GM12878 (cell line): ENCODE results near the gene METTL8.

Source experiments
- BACH1 ChIP-seq: fragments of 450-650 bp; IDR thresholded peaks from 2 replicates; pipeline ENCODE4 v1.6.1; 2017; ENCODE audit warnings: mild to moderate bottlenecking, borderline replicate concordance
- BMI1 ChIP-seq: fragments of 450-650 bp; IDR thresholded peaks from 2 replicates; pipeline ENCODE4 v1.6.1; 2016; ENCODE audit warnings: mild to moderate bottlenecking, moderate library complexity, borderline replicate concordance
- CTCF ChIP-seq, 3 experiments: IDR thresholded peaks in 2 of 3; conservative IDR thresholded peaks in 1 of 3; 2 replicates each; pipeline ENCODE4 v1.5.1; 2011; ENCODE audit warnings: low read depth in 3 of 3, low read length in 3 of 3, mild to moderate bottlenecking in 3 of 3, control low read depth in 2 of 3, moderate library complexity in 2 of 3, inconsistent platforms in 1 of 3, mixed read lengths in 1 of 3; ENCODE audit not compliant: control insufficient read depth in 2 of 3, insufficient read depth in 1 of 3; ENCODE audit errors: extremely low read depth in 1 of 3
- JUNB ChIP-seq: IDR thresholded peaks from 2 replicates; pipeline ENCODE4 v1.6.1; 2016; ENCODE audit warnings: antibody characterized with exemption, mild to moderate bottlenecking
- MXI1 ChIP-seq: fragments of 150-350 bp; IDR thresholded peaks from 2 replicates; pipeline ENCODE4 v1.6.1; 2011; ENCODE audit warnings: low read depth, mild to moderate bottlenecking, inconsistent platforms, low read length, improper control_type of control experiment
- PAX5 ChIP-seq: IDR thresholded peaks from 2 replicates; pipeline ENCODE4 v1.6.1; 2011; ENCODE audit warnings: low read depth, low read length, borderline replicate concordance
- PBX3 ChIP-seq: IDR thresholded peaks from 2 replicates; pipeline ENCODE4 v1.6.1; 2011; ENCODE audit warnings: mild to moderate bottlenecking, low read depth, low read length, moderate library complexity; ENCODE audit not compliant: insufficient replicate concordance
- RELA ChIP-seq: fragments of 450-650 bp; IDR thresholded peaks from 2 replicates; pipeline ENCODE4 v1.8.0; 2014; ENCODE audit warnings: borderline replicate concordance; ENCODE audit not compliant: partially characterized antibody
- REST ChIP-seq: IDR thresholded peaks from 2 replicates; pipeline ENCODE4 v1.6.1; 2012; ENCODE audit warnings: mild to moderate bottlenecking, low read depth, low read length
- SMAD5 ChIP-seq: IDR thresholded peaks from 2 replicates; pipeline ENCODE4 v1.6.1; 2016; ENCODE audit warnings: antibody characterized with exemption, low read depth
- SMC3 ChIP-seq: IDR thresholded peaks from 2 replicates; pipeline ENCODE4 v1.6.1; 2011; ENCODE audit warnings: low read length, improper control_type of control experiment, borderline replicate concordance
- SUZ12 ChIP-seq: fragments of 200-600 bp; sonication (generic); IDR thresholded peaks from one replicate; pipeline ENCODE4 v1.6.1; 2018; ENCODE audit warnings: antibody characterized with exemption, mild to moderate bottlenecking; ENCODE audit not compliant: unreplicated experiment

GRCh38 chr2:171271971-171272436 is 161.8 kb downstream of the METTL8 start:
- TF ChIP-seq CTCF (IDR thresholded peaks at IDR 0.05 in 2 of 3, conservative IDR thresholded peaks at IDR 0.05 in 1 of 3; ENCODE audit: control insufficient read depth in 2 of 3, extremely low read depth in 1 of 3, insufficient read depth in 1 of 3, low read depth in 3 of 3, low read length in 3 of 3) (no peak), SUZ12 (no peak), SMAD5 (no peak), SMC3 (no peak), REST (no peak), MXI1 (no peak), PAX5 (no peak), RELA (no peak), PBX3 (no peak), BMI1 (no peak), BACH1 (no peak), JUNB (no peak)
